Activated T-cell treated with anti-CD3 and anti-CD28 coated beads, Interleukin-2, amount 50 U/mL, for 48 hours (primary cell): ENCODE results near the gene DMC1.
A peak's percentile ranks its signal among the peaks of the same experiment; 100 is the strongest.

Experiments
- DNase-seq, 2 experiments: peaks; one replicate each; pipeline ENCODE4 v3.0.0-alpha.2; 2020

DMC1 gene

GRCh38 chr22:38566726-38567504 lies 3.1 kb downstream of the DMC1 start:
- DNase-seq, result no peak

- DNase-seq, result no peak
Measured at GRCh38 chr22:38565441-38565840, 4.5 kb downstream of the DMC1 start.

DNA sequence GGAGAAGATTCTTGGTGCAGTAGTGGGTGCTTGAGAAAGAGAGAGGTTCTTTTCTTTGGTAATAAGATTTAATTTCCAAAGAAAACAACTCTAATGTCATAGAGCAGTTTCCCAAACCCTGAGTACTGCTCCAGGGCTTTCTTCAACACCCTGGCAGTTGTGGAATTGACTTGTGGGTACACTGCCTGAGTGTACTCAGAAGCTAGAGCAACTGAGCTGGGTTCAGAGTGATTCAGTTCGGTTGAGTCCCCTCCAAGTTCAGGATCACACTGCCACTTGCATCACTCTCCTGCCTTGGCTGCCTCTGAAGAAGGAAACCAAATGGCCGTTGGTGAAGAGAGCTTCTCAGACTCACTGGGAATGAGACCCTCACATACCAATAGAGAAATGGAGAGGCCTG lies 5.3 kb downstream of the DMC1 start:
- DNase-seq, result no peak

- DNase-seq, result no peak
Measured at GRCh38 chr22:38554281-38554680, 15.7 kb downstream of the DMC1 start.

DNA sequence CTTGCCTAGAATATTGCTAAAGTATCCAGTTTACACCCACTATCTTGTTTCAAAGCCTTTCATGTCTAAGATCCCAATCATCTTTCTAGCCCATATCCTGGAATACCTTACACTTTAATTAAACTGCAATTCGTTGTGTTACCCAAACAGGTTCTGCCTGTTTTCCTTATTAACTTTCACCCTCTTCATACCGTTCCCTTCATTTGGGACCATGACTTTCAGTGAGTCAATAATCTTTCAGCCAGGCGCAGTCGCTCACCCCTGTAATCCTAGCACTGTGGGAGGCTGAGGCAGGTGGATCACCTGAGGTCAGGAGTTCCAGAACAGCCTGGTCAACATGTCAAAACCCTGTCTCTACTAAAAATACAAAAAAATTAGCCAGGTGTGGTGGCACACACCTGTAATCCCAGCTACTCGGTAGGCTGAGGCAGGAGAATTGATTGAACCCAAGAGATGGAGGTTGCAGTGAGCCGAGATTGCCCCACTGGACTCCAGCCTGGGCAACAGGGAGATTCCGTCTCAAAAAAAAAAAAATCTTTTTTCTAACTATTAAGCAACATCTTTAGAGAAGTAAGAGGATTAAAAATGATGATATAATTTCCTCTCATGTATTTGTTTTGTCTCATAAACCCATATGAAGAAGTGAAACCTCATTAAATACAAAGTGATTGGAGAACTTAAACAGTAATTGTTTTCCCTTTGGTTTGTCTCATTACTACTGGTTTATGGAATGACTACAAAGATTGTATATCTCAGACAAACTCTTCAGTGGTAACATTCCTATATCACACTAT lies 20.7 kb downstream of the DMC1 start:
- no peak for DNase-seq

GRCh38 chr22:38540701-38541100 lies 29.3 kb downstream of the DMC1 start:
- DNase-seq, result no peak

DNA sequence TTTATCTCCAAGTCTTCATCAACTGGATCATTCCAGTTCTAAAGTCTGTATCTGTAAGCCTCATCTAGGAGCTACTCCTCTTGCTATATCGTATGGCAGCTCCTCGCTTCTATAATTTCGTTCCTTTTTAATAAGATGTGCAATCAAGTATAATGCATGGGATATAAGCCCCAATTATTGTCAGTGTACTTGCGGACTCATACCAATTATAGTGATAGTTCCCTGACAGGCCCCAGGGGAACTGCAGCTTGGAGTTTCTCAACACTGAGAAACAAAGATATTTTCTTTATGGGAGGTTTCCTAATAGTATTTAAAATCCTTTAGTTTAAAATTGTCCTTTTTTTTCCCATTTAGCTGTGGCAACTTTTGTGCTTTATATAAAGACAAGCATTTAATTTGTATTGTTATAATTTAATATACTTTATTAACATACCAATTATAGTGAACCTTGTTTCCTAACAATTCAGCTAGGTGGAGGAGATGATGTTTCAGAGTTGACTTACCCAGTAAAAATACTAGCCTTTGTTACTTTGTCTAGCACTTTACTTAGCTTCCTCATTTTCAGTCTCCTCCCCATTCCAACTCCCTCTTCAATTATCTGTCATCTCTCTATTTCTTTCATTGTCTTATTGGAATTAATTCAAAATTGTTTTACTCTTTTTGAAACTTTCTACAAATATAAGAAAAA lies 38.6 kb downstream of the DMC1 start:
- no peak for DNase-seq

DNA sequence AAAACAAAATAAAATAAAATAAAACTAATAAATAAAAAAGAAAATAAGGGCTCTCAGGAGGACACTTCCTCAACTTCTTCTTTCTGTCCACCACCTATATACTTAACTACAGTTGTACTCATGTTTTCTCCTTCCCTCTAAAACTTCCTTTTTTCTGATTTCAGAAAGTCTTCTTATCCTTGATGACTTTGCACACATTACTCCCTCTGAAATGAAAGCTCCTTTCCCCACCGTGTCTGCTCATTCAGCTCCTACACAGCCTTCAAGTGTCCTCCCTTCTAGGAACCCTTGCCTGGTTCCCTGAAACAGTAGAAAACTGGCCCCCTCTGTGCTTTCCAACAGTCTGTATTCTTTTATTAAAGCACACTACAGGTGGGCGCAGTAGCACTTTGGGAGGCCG lies 45.6 kb downstream of the DMC1 start:
- DNase-seq, result no peak

DNA sequence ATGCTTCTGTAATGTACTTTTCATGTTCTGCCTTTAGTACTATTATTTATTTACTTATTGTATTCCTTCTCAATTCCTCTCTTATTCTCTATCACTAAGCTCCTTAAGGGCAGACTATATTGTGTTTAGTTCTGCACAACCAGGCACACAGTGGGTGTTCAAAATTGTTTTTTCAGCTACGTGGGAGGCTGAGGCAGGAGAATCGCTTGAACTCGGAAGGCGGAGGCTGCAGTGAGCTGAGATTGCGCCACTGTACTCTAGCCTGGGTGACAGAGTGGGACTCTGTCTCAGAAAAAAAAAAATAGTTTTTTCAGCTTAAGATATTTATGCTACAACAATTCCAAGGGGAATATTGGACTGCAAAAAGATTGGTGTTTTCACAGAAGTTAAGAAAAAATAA lies 46.5 kb downstream of the DMC1 start:
- DNase-seq, result no peak

DNA sequence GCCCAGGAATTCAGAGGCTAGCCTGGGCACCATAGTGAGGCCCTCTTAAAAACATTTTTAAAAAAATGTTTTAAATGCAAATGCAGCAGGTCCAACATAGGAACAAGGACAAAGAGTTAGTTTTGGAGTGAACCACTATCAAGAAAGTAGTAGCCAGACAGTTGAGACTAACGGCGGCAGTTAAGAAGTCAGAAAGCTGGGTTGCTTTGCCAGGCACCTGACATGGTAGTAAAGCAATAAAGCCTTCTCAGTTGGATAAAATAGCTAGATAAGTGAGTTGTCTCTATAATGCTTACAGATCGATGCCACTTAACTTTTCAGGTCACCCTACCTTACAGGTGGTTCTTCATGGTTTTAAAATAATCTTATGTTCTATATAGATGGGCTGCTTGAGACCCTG lies 47.0 kb downstream of the DMC1 start:
- no peak for DNase-seq

GRCh38 chr22:38519453-38520250 lies 50.3 kb downstream of the DMC1 start:
- no peak for DNase-seq

GRCh38 chr22:38518620-38519019 lies 51.4 kb downstream of the DMC1 start:
- DNase-seq, result no peak

DNA sequence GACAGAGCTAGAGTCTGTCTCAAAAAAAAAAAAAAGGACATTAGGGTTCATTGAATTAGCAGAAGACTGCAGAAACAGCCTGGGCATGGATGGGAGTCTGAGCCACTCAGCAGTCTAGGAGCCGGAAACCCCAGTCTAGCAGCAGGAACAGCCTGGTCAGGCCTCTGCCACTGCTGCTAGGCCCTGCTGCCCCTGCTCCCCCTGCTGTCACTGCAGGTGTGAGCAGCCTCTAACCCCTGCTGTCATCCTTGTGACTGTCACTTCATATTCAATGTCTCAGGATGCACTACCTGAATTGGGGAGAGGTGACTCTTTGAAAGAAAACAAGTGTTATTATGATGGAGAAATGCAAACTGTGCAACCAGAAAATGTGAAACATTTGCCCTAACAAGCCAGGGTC lies 56.9 kb downstream of the DMC1 start:
- DNase-seq, result peak in 1 of 2 experiments; percentile 50

GRCh38 chr22:38510416-38510970 lies 59.5 kb downstream of the DMC1 start:
- no peak for DNase-seq

GRCh38 chr22:38506118-38506962 lies 63.6 kb downstream of the DMC1 start, which contains the start of gene DDX17:
TSS of gene DDX17 (minus strand) at chr22:38506311.
- DNase-seq, result peak; percentile 97 to 98

- no peak for DNase-seq
Measured at GRCh38 chr22:38505541-38506117, 64.4 kb downstream of the DMC1 start.

- DNase-seq, result peak; percentile 73 to 77
Measured at GRCh38 chr22:38504731-38505540, 65.0 kb downstream of the DMC1 start.

- DNase-seq, result no peak
Measured at GRCh38 chr22:38503021-38503420, 67.0 kb downstream of the DMC1 start.

DNA sequence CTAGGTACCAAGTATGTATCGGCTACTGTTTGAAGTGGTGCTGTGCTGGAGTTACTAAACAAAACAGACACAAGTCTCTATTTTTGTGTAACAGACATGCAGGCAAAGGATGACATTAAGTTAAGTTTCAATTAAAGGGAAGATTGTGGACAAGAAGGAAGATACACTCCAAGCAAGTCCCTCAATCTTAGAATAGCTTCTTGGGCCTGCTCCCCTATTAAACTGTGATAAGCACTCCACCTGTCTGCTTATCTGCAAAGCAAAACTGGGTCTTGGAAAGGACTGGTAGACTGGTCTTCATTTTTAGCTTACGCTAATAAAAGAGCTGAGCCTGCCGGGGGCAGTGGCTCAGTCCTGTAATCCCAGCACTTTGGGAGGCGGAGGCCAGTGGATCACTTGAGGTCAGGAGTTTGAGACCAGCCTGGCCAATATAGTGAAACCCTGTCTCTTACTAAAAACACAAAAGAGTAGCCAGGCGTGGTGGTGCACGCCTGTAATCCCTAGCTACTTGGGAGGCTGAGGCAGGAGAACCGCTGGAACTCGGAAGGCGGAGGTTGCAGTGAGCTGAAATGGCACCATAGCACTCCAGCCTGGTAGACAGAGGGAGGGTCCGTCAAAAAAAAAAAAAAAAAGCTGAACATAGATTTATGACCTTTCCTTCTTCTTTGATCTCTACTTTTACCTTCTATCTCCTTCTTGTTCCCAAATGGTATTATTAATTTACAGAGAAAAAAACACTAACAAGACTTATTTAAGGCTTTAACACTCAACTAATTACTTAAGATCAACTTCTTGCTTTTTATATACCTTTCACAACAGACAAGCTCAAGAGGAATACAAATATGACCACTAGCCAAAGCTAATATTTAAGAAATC lies 67.9 kb downstream of the DMC1 start:
- DNase-seq, result no peak
